ENCODE results near the gene RETREG2. TPM values are rescaled to one million over a fixed set of nuclear protein-coding genes. Genes with fewer than 3 reads are reported as not detected.

The RETREG2 gene
- 10 to 100 TPM; 33.6 to 77.9 (median 51.0) TPM for total RNA-seq
- long read RNA-seq, partial matches to known transcripts = 0 of 14 reads
- long read RNA-seq, other reads (novel, unspliced or antisense) = 14 of 14 reads

- H3K36me3 ChIP-seq = peaks cover 0 to 62% (median 15%) of the 10 kb centered on the region in 4 donors
- peak within 1 kb of the TSS; percentile 86 to 98 (median 92) for H3K4me3 ChIP-seq
- no peaks in the 10 kb centered on the region for H3K27me3 ChIP-seq
- peak; percentile 81 to 86 (median 84) for ATAC-seq
- TF ChIP-seq CTCF (IDR thresholded peaks at IDR 0.05) = peak in 3 of 4 donors; percentile 35 to 50 (median 46)
- TF ChIP-seq POLR2A (IDR thresholded peaks at IDR 0.05) = peak; percentile 97
- WGBS (ENCODE audit: insufficient coverage, low coverage, low lambda C conversion rate, missing lambda C conversion rate) = 1% methylated on average over 22 of the region's 67 CpGs
- H3K27ac ChIP-seq = peak within 1 kb of the TSS; percentile 99 to 100 (median 99)
- intact Hi-C loops (cut with DNase I) = loop anchor here in 1 of 2 donors (5.0 kb wide), 1 partner anchor 40 kb away; the partner anchor contains the start of gene ABCB6
- H3K4me1 ChIP-seq = peaks cover 0 to 24% (median 4%) of the 10 kb centered on the region in 4 donors
- H3K9me3 ChIP-seq = no peaks in the 10 kb centered on the region
- peak; percentile 89 to 92 (median 90) for DNase-seq
Observed at GRCh38 chr2:219177552-219178376, at the start of gene RETREG2. RETREG2 (plus strand) TSS chr2:219178275; CDS start chr2:219178353, 78 bp downstream.

GRCh38 chr2:219128396-219128795 lies 49.7 kb upstream of the RETREG2 start:
- Histone ChIP-seq H3K27ac (no peak overlapping the region), H3K36me3 (no peaks in the 10 kb centered on the region), H3K4me1 (peaks cover 0 to 49% (median 23%) of the 10 kb centered on the region in 4 donors), H3K27me3 (no peaks in the 10 kb centered on the region), H3K9me3 (no peaks in the 10 kb centered on the region), H3K4me3 (no peak overlapping the region)
- peak in 2 of 4 donors; percentile 6 to 33 for ATAC-seq
- TF ChIP-seq POLR2A (IDR thresholded peaks at IDR 0.05) (no peak), CTCF (IDR thresholded peaks at IDR 0.05) (no peak)
- peak in 1 of 3 donors; percentile 53 for DNase-seq
- 35% methylated on average over 4 of the region's 7 CpGs for WGBS (ENCODE audit: insufficient coverage, low coverage, low lambda C conversion rate, missing lambda C conversion rate)
- intact Hi-C loops (cut with DNase I) = no loop called here

GRCh38 chr2:219129589-219129988 lies 48.5 kb upstream of the RETREG2 start:
- Histone ChIP-seq H3K4me1 (peaks cover 0 to 41% (median 17%) of the 10 kb centered on the region in 4 donors), H3K4me3 (no peak overlapping the region), H3K27me3 (no peaks in the 10 kb centered on the region), H3K36me3 (no peaks in the 10 kb centered on the region), H3K27ac (no peak overlapping the region), H3K9me3 (no peaks in the 10 kb centered on the region)
- WGBS (ENCODE audit: insufficient coverage, low coverage, low lambda C conversion rate, missing lambda C conversion rate) = 91% methylated on average over 1 of the region's 16 CpGs
- no peak for DNase-seq
- no peak for ATAC-seq
- intact Hi-C loops (cut with DNase I) = no loop called here
- TF ChIP-seq POLR2A (IDR thresholded peaks at IDR 0.05) (no peak), CTCF (IDR thresholded peaks at IDR 0.05) (no peak)

- TF ChIP-seq POLR2A (IDR thresholded peaks at IDR 0.05) (no peak), CTCF (IDR thresholded peaks at IDR 0.05) (no peak)
- Histone ChIP-seq H3K4me3 (no peak overlapping the region), H3K36me3 (no peaks in the 10 kb centered on the region), H3K4me1 (peaks cover 0 to 26% (median 8%) of the 10 kb centered on the region in 4 donors), H3K9me3 (no peaks in the 10 kb centered on the region), H3K27me3 (no peaks in the 10 kb centered on the region), H3K27ac (no peak overlapping the region)
- WGBS (ENCODE audit: insufficient coverage, low coverage, low lambda C conversion rate, missing lambda C conversion rate) = 35% methylated on average over 3 of the region's 3 CpGs
- ATAC-seq = no peak
- no peak for DNase-seq
- intact Hi-C loops (cut with DNase I) = no loop called here
Observed at GRCh38 chr2:219131327-219131726, 46.7 kb upstream of the RETREG2 start.

All from right lobe of liver (tissue), 6 donors.